Measurements from ENCODE around the gene HECTD2. TPM values are rescaled to one million over a fixed set of nuclear protein-coding genes. Genes with fewer than 3 reads are reported as not detected.
A peak's percentile ranks its signal among the peaks of the same experiment; 100 is the strongest.

HECTD2 gene
- total RNA-seq, 1 experiment from 2014 or later, result 2.0 TPM

DNA sequence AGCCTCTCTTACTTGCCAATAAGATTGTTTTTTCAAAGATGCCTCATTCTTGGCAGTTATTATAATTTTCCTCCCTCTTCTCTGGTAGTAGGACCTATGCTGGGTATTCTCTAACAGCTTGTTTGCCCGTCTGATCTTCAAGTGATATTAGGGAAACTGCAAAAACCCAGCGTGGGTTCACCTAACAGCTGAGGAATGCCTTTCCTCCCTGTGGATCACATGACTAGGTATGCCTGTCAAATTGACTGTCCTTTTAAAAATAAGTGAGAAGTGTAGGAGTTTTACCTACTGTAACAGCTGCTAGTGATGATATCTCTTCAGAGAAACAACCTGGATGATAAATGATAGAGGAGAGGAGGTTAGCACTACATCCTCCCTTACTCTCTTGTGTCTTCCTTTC lies 22.0 kb downstream of the HECTD2 start:
- H3K4me3 ChIP-seq (ENCODE audit: low read depth, low read length), result no peak overlapping the region
- H3K9me3 ChIP-seq, result no peaks in the 10 kb centered on the region
- BruUV-seq (replicated peaks), result no TSS peak
- no peaks in the 10 kb centered on the region for H3K27me3 ChIP-seq (replicated peaks; ENCODE audit: control insufficient read depth, insufficient read depth, low read length)
- Mint-ChIP-seq H3K9me3 (ENCODE audit: unreplicated experiment) (no peaks in the 10 kb centered on the region), H3K4me3 (ENCODE audit: unreplicated experiment) (no peak overlapping the region), H3K4me1 (ENCODE audit: low read depth, unreplicated experiment) (peaks cover 6% of the 10 kb centered on the region), H3K27ac (ENCODE audit: unreplicated experiment) (no peak overlapping the region), H3K27me3 (ENCODE audit: insufficient read depth, unreplicated experiment) (no peaks in the 10 kb centered on the region), H3K36me3 (ENCODE audit: insufficient read depth, unreplicated experiment) (no peaks in the 10 kb centered on the region)
- ChIA-PET CTCF (no interaction called here), POLR2A (no interaction called here)
- TF ChIP-seq, protein P1, sequence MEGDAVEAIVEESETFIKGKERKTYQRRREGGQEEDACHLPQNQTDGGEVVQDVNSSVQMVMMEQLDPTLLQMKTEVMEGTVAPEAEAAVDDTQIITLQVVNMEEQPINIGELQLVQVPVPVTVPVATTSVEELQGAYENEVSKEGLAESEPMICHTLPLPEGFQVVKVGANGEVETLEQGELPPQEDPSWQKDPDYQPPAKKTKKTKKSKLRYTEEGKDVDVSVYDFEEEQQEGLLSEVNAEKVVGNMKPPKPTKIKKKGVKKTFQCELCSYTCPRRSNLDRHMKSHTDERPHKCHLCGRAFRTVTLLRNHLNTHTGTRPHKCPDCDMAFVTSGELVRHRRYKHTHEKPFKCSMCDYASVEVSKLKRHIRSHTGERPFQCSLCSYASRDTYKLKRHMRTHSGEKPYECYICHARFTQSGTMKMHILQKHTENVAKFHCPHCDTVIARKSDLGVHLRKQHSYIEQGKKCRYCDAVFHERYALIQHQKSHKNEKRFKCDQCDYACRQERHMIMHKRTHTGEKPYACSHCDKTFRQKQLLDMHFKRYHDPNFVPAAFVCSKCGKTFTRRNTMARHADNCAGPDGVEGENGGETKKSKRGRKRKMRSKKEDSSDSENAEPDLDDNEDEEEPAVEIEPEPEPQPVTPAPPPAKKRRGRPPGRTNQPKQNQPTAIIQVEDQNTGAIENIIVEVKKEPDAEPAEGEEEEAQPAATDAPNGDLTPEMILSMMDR (IDR thresholded peaks at IDR 0.05; ENCODE audit: insufficient read depth in 1 of 2, low read depth in 1 of 2, low read length in 1 of 2, severe bottlenecking in 1 of 2, unreplicated experiment in 1 of 2), result no peak
- H3K4me1 ChIP-seq, result no peaks in the 10 kb centered on the region
- H3K36me3 ChIP-seq (ENCODE audit: control insufficient read depth, insufficient read depth, low read length), result no peaks in the 10 kb centered on the region
- intact Hi-C loops (cut with micrococcal nuclease; ENCODE audit: unreplicated experiment), result no loop called here
- DNase-seq, result no peak

DNA sequence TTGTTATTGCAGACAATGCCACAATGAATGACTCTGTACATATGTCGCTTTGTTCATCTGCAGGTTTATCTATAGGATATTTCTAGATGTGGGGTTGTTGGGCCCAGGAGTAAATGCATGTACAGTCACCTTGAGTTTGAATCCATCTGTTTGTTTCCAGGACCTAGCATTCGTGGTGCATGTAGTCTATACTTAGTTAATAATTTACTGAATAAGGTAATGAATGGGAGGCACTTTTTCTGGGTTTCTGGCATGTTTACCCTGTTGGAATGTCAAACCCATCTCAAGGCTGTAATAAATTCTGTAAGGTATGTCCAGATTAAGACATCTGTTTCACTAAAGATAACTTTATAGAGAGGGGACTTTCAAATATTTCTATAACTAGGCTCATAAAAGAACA lies 23.5 kb downstream of the HECTD2 start:
- peak in 1 of 2 experiments; percentile 19 for DNase-seq
- no peak overlapping the region for H3K4me3 Mint-ChIP-seq (ENCODE audit: unreplicated experiment)
- no peaks in the 10 kb centered on the region for H3K27me3 Mint-ChIP-seq (ENCODE audit: insufficient read depth, unreplicated experiment)
- H3K4me1 Mint-ChIP-seq (ENCODE audit: low read depth, unreplicated experiment), result peaks cover 6% of the 10 kb centered on the region
- intact Hi-C loops (cut with micrococcal nuclease; ENCODE audit: unreplicated experiment), result no loop called here
- no peaks in the 10 kb centered on the region for H3K9me3 ChIP-seq
- no peaks in the 10 kb centered on the region for H3K27me3 ChIP-seq (replicated peaks; ENCODE audit: control insufficient read depth, insufficient read depth, low read length)
- H3K4me1 ChIP-seq, result no peaks in the 10 kb centered on the region
- TF ChIP-seq, protein P1 (IDR thresholded peaks at IDR 0.05; ENCODE audit: insufficient read depth in 1 of 2, low read depth in 1 of 2, low read length in 1 of 2, severe bottlenecking in 1 of 2, unreplicated experiment in 1 of 2), result no peak
- no peaks in the 10 kb centered on the region for H3K36me3 ChIP-seq (ENCODE audit: control insufficient read depth, insufficient read depth, low read length)
- CTCF ChIA-PET, result no interaction called here
- H3K36me3 Mint-ChIP-seq (ENCODE audit: insufficient read depth, unreplicated experiment), result no peaks in the 10 kb centered on the region
- BruUV-seq (replicated peaks), result no TSS peak
- POLR2A ChIA-PET, result no interaction called here
- H3K4me3 ChIP-seq (ENCODE audit: low read depth, low read length), result no peak overlapping the region
- no peaks in the 10 kb centered on the region for H3K9me3 Mint-ChIP-seq (ENCODE audit: unreplicated experiment)
- no peak overlapping the region for H3K27ac Mint-ChIP-seq (ENCODE audit: unreplicated experiment)

DNA sequence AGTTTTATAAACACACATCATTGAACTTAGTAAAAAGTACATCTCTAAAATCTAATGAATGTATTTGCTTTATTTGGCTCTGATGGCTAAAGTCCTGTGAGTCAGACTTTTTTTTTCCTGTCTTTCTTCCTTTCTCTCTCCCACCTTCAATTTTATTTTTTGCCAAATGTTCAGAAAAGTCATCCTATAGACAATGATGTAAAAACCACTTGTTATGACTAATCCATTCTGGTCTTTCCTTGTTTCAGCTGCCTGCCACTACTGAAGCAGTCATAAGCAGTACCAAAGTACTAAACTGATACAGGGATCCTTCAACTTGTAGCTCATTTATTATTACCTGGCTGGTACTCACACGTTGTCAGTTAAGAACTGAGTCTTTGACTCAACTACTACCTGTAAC lies 23.9 kb downstream of the HECTD2 start:
- H3K4me1 ChIP-seq, result no peaks in the 10 kb centered on the region
- Mint-ChIP-seq H3K9me3 (ENCODE audit: unreplicated experiment) (no peaks in the 10 kb centered on the region), H3K36me3 (ENCODE audit: insufficient read depth, unreplicated experiment) (no peaks in the 10 kb centered on the region), H3K27me3 (ENCODE audit: insufficient read depth, unreplicated experiment) (no peaks in the 10 kb centered on the region), H3K4me1 (ENCODE audit: low read depth, unreplicated experiment) (peaks cover 6% of the 10 kb centered on the region), H3K4me3 (ENCODE audit: unreplicated experiment) (no peak overlapping the region), H3K27ac (ENCODE audit: unreplicated experiment) (no peak overlapping the region)
- ChIA-PET POLR2A (no interaction called here), CTCF (no interaction called here)
- TF ChIP-seq, protein P1 (IDR thresholded peaks at IDR 0.05; ENCODE audit: insufficient read depth in 1 of 2, low read depth in 1 of 2, low read length in 1 of 2, severe bottlenecking in 1 of 2, unreplicated experiment in 1 of 2), result no peak
- H3K27me3 ChIP-seq (replicated peaks; ENCODE audit: control insufficient read depth, insufficient read depth, low read length), result no peaks in the 10 kb centered on the region
- intact Hi-C loops (cut with micrococcal nuclease; ENCODE audit: unreplicated experiment), result no loop called here
- no peaks in the 10 kb centered on the region for H3K36me3 ChIP-seq (ENCODE audit: control insufficient read depth, insufficient read depth, low read length)
- DNase-seq, result no peak
- no peak overlapping the region for H3K4me3 ChIP-seq (ENCODE audit: low read depth, low read length)
- no peaks in the 10 kb centered on the region for H3K9me3 ChIP-seq
- BruUV-seq (replicated peaks), result no TSS peak

Measured in Caco-2 (cell line).